Measurements from ENCODE around the gene PLEKHA4.
"Not testable (repeated sequence)": the region's sequence is repeated elsewhere in the genome, so short reads cannot be mapped to it uniquely, and the experiment has no call there.

PLEKHA4 gene

GRCh38 chr19:48797103-48797502 is 71.3 kb downstream of the PLEKHA4 start:
- DNase-seq (ENCODE audit: low read depth, low spot score) = no peak

- no peak for DNase-seq (ENCODE audit: low read depth, low spot score)
These were observed 71.9 kb downstream of the PLEKHA4 start for GRCh38 chr19:48796298-48797083.

- no peak for DNase-seq (ENCODE audit: low read depth, low spot score)
These were observed 72.7 kb downstream of the PLEKHA4 start for GRCh38 chr19:48795685-48796070.

GRCh38 chr19:48795055-48795684 is 73.2 kb downstream of the PLEKHA4 start:
- DNase-seq (ENCODE audit: low read depth, low spot score) = peak; percentile 89

- DNase-seq (ENCODE audit: low read depth, low spot score) = no peak
These were observed 74.1 kb downstream of the PLEKHA4 start for GRCh38 chr19:48794291-48794690.

GRCh38 chr19:48793271-48793670 is 75.1 kb downstream of the PLEKHA4 start:
- no peak for DNase-seq (ENCODE audit: low read depth, low spot score)

GRCh38 chr19:48787331-48787730 is 81.1 kb downstream of the PLEKHA4 start:
- not testable (repeated sequence) for DNase-seq (ENCODE audit: low read depth, low spot score)

All from smooth muscle cell of the brain vasculature (primary cell).